GM10847 (cell line): ENCODE data around the gene MS4A5.

ENCODE experiments used
- POLR2A ChIP-seq: IDR thresholded peaks from 2 replicates; pipeline ENCODE4 v1.6.1; 2011; ENCODE audit not compliant: insufficient read length; ENCODE audit errors: extremely low read depth

Gene MS4A5

GRCh38 chr11:60455531-60456042 lies 26.2 kb downstream of the MS4A5 start, which contains the start of gene MS4A1:
Gene MS4A1 (plus strand): TSS chr11:60455847. CDS start chr11:60462375, 6,528 bp downstream.
- TF ChIP-seq POLR2A = peak; percentile 46

- TF ChIP-seq POLR2A = no peak
Observed at GRCh38 chr11:60457576-60457975, 28.2 kb downstream of the MS4A5 start.

GRCh38 chr11:60459345-60459744 lies 30.0 kb downstream of the MS4A5 start:
- no peak for TF ChIP-seq POLR2A

- TF ChIP-seq POLR2A = no peak
Observed at GRCh38 chr11:60468829-60469228, 39.5 kb downstream of the MS4A5 start.

- TF ChIP-seq POLR2A = no peak
Observed at GRCh38 chr11:60469723-60470122, 40.4 kb downstream of the MS4A5 start.

GRCh38 chr11:60477035-60477445 lies 47.7 kb downstream of the MS4A5 start:
- TF ChIP-seq POLR2A = no peak

- TF ChIP-seq POLR2A = no peak
Observed at GRCh38 chr11:60482361-60482760, 53.0 kb downstream of the MS4A5 start.

GRCh38 chr11:60485987-60486386 lies 56.6 kb downstream of the MS4A5 start:
- no peak for TF ChIP-seq POLR2A

GRCh38 chr11:60492488-60493009 lies 63.2 kb downstream of the MS4A5 start, which contains the start of gene MS4A12:
Gene MS4A12 (plus strand): TSS chr11:60492778. CDS start chr11:60497319, 4,541 bp downstream.
- TF ChIP-seq POLR2A = no peak

GRCh38 chr11:60493454-60493853 lies 64.1 kb downstream of the MS4A5 start:
- TF ChIP-seq POLR2A = no peak
